GM21723 (cell line): ENCODE data around the gene ZC3H7B.
"Not testable (repeated sequence)": the region's sequence is repeated elsewhere in the genome, so short reads cannot be mapped to it uniquely, and the experiment has no call there.

Experiments used
- ATAC-seq: cut with Tn5 transposase; IDR thresholded peaks from one replicate; pipeline ENCODE4 v1.9.1; 2021; ENCODE audit warnings: mild to moderate bottlenecking, moderate library complexity; ENCODE audit not compliant: unreplicated experiment

ZC3H7B gene

DNA sequence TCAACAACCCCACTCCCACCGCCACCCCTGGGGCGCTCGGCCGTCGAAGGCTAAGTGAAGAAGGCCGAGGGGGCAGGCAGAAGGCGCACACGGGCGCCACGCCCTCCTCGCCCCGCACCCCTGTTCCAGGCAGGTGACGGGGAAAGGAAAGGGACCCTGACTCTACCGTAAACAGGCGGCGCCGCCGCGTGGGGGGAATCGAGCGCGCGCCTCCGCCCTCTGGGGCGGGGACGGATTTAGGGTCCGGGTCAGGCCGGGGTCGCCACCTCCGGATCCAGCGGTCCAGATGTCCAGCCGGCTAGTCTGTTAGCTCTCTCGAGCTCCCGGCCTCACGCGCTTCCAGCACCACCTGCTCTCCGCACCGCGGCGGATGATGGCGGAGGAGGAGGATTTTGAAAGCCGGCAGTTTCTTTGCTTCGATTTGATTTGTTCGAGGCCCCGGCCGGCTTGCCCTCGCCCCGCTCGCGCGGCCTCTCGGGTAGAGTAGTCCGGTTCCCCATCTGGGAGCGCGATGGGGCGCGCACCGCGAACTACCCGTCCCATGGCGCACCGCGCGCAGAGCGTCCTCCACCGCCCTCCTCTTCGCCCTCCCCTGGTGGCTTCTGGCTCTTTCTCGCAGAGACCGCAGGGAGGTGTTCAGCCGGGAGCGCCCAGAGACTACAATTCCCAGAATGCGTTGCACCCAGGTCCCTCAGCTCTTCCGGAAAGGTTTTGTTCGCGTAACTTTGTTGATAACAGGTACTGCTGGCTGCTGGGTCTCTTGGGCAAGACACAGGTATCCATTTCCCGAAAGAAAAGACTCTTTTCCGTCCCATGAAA lies 15.3 kb upstream of the ZC3H7B start, which contains the start of gene RANGAP1:
RANGAP1 (minus strand) TSS at position 368 of the 819 bp plus-strand sequence. CDS start 5,143 bp downstream, outside the sequence.
- ATAC-seq = peak; percentile 93

- ATAC-seq = peak; percentile 16
Measured at GRCh38 chr22:41286639-41287091, 14.7 kb upstream of the ZC3H7B start.

GRCh38 chr22:41288245-41288946 lies 12.9 kb upstream of the ZC3H7B start:
- no peak for ATAC-seq

DNA sequence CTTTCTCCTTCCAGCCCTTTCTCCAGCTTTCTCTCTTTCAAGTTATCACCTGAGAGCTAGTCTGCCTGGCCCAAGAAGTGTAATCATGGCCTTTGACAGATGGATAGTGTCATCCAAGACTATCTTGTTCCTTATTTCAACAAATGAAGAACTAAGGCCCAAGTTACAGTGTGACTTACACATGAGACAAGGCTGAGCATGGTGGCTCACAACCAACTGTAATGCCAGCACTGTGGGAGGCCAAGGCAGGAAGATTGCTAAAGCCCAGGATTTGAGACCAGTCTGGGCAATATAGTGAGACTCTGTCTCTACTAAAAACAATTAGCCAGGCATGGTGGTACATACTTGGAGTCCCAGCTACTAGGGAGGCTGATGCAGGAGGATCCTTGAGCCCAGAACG lies 11.7 kb upstream of the ZC3H7B start:
- no peak for ATAC-seq

DNA sequence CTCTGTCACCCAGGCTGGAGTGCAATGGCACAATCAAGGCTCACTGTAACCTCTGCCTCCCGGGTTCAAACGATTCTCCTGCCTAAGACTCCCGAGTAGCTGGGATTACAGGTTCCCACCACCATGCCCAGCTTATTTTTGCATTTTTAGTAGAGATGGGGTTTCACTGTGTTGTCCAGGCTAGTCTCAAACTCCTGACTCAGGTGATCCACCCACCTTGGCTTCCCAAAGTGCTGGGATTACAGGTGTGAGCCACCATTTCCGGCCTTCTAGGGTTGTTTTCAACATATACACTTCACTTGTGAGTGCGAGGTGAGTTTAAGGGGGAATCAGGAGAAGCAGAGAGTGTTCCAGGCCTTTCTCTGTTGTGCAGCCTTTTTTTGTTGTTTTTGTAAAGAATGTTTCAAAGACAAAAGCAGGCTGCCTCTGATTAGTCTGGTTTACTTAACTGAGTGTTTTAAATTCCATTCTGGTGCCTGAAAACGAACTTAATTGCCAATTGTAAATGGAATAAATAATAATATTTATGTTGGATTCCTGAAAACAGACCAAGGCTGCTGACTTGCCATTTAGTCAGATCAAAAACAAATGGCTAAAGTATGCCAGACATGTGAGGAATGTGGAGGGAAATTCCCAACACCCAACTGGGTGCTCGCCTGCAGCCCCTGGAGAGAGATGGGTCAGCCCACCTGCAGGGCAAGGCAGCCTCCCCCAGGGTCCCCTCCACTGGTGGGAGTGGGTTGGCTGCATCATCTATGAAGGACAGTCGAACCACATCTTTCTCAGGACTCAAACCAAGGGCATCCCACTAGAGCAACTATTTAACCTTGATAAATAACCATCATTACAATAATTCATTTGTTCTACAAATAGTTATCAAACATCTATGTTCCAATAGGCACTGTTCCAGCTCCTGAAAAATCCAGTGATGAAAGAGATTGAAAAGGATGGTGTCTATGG lies 10.8 kb upstream of the ZC3H7B start:
- no peak for ATAC-seq

GRCh38 chr22:41294816-41295215 lies 6.5 kb upstream of the ZC3H7B start:
- ATAC-seq = not testable (repeated sequence)

DNA sequence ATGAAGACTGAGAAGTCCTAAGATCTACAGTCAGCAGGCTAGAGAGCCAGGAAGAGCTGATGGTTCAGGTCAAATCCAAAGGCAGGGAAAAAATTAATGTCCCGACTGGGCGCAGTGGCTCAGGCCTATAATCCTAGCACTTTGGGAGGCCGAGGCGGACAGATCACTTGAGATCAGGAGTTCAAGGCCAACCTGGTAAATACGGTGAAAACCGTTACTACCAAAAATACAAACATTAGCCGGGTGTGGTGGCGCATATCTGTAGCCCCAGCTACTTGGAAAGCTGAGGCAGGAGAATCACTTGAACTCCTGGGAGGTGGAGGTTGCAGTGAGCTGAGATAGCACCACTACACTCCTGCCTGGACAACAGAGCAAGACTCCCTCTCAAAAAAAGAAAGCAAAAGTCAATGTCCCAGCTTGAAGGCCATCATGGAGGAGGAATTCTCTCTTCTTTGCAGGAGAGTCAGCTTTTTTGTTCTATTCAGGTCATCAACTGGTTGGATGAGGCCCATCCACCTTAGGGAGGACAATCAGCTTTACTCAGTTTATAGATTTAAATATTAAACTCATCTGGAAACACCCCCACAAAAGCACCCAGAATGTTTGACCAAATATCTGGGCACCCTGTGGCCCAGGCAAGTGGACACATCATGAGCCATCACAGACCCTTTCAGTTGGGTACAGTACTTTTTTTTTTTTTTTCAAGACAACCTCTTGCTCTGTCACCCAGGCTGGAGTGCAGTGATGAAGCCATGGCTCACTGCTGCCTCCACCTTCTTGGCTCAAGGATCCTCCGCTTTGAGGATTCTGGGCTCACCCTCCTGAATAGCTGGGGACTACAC lies 4.3 kb upstream of the ZC3H7B start:
- ATAC-seq = no peak

GRCh38 chr22:41300661-41301060 lies 664 bp upstream of the ZC3H7B start:
- ATAC-seq = no peak

DNA sequence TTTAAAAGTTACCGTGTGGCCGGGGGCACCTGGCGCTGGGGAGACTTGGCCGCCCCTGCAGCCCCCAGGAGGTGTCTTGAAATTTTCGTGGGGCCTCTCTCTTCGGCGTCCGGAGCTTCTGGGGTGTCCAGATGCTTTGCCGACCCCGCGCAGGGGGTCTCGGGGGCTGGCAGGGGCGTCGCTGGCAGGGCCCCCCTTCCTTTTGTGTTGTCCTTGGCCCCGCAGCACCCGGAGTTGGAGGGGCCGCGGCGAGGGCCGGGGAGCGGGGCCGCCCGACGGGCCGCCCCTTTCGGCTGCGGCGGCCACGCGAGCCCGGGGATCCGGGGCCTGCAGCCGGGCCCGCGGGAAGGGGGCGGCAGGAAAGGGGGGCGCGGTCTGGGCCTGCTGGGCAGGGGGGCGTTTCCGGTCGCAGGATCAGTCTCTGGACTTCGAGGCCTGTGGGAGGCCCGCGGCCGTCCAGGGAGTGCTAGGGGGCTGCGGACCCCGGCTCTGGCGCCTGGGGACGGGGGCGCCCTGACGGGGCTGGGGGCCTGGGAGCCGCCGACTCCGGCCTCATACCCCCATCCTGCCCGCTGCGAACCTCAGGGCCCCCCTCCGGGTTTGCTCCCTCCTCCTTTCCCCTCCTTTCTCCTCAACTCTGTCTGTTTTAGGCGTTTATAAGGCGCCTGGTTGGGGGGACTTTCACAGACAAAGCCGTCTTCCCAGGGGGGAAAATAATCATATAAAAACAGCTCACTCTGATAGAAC lies 869 bp downstream of the ZC3H7B start:
- peak; percentile 24 for ATAC-seq

DNA sequence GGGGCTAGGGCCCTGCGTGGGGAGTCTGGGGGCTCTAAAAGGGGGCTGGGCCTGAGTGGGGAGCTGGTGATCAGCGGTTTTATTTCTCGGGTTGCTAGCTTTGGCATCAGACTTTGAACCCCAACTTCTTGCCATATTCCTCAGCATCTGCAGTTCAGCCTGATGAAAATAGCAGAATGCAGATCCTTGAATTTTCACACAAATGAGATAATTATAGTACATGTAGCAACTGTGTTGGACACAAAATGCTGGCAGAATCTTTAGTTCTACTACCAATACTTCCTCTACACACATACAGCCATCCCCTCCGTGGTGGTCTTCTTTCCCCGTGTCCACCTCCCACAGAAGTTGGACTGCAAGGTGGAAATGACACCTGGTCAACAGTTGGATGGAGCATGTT lies 1.5 kb downstream of the ZC3H7B start:
- no peak for ATAC-seq

DNA sequence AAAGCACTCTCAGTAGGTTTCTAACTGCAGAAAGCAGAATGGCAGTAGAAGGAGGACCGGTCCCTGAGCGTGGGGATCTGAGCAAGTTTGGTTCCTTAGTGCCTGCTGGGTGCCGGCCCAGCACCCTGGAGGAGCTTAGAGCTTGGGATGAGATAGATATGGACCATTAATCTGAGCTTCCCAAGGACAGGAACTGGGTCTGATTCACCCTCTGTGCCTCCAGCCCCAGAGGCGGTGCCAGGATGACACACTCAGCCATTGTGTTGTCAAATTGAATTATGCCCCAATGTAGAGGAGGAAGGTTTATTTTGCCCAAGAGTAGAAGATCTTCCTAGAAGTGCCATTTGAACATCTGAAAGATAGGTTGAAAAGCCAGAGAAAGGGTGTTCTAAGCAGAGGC lies 4.3 kb downstream of the ZC3H7B start:
- ATAC-seq = no peak

- no peak for ATAC-seq
Measured at GRCh38 chr22:41308054-41308453, 6.7 kb downstream of the ZC3H7B start.

DNA sequence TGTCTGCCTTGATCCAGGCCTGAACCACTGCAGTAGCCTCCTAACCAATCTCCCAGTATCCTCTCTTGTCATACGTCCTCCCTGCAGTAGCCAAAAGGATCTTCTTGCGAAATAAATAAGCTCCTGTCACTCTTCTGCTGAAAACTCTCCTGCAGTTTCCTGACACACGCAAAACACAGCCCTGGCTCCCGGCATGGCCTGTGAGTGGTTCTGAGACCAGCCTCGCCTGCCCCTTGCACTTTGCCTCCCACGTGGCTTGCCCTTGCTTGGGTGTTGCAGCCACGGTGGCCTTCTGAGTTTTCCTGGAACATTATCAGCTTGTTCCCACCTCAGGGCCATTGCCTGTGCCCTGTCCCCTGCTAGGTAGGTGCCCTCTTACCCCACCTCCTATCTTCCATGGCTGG lies 7.2 kb downstream of the ZC3H7B start:
- ATAC-seq = no peak

- no peak for ATAC-seq
Measured at GRCh38 chr22:41310336-41310735, 9.0 kb downstream of the ZC3H7B start.

DNA sequence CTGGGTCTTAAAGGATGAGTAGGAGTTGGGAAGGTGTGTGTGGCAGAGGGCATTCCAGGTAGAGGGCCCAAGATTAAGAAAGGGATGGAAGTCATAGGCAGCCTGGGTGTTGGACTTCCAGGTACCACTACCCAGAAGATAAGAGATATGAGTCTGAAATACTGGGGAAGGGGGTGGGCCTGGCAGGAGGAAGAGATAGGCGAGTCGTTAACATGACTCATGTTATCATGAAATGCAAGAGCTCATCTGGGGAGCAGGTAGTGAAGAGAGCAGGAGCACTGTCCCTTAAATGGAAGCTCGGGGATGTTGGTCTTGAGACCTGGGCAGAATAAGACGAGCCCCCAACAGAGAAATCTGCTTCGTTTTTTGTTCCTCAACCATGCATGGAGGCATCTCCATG lies 10.2 kb downstream of the ZC3H7B start:
- ATAC-seq = no peak

DNA sequence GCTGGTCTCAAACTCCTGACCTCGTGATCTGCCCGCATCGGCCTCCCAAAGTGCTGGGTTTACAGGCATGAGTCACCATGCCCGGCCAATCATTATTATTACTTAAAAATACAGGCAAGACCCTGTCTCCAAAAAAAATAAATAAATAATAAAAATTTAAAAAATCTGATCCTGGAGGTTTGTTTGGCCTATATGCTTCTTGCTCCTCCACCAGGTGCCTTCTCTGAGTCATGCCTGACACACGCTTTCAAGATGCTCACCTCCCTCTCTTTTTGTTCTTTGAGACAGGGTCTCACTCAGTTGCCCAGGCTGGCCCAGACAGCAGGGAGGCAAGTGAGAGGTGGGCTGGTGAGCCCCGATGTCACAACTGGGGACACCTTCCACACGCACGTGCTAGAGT lies 13.5 kb downstream of the ZC3H7B start:
- no peak for ATAC-seq

- ATAC-seq = no peak
Measured at GRCh38 chr22:41315586-41315985, 14.3 kb downstream of the ZC3H7B start.

DNA sequence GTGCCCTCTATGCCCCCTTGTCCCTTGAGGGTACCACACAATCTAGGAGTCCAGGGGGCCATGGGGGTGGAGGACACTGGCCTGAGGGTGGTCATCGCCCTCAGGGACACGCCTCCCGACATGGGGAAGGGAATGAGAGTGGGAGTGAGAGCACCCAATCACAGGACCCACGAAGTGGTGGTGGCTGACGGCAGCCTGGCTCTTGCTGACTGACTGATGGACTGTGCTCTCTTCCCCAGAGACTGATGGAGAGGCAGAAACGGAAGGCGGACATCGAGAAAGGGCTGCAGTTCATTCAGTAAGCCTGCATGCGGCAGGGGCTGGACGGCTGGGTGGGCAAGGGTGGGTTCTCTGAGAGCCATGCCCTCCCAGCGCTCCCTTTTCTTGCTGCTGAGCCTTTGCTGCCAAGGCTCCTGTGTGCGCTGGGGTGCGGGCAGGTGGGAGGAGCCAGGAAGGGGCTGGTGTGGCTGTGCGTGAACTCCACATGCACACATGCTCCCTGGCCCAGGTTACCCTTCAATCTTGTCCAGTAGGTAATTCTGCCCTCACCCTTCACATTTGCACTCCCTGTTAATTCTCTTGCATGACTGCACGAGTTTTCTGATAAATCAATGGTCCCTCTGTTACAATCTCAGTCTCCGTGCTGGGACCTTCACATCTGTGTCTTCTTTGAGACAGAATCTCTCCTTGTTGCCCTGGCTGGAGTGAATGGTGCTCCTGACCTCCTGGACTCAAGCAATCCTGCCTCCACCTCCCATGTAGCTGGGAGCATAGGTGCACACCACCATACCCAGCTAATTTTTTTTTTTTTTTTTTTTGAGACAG lies 19.3 kb downstream of the ZC3H7B start:
- ATAC-seq = no peak
